GM19025 (cell line): Measurements from ENCODE around the gene MAB21L4.

Source experiments
- ATAC-seq: cut with Tn5 transposase; IDR thresholded peaks from one replicate; pipeline ENCODE4 v1.9.1; 2021; ENCODE audit warnings: mild to moderate bottlenecking, low read depth, moderate library complexity; ENCODE audit not compliant: unreplicated experiment

The MAB21L4 gene

GRCh38 chr2:240913810-240914644, 18.1 kb upstream of the MAB21L4 start:
- ATAC-seq: no peak

- ATAC-seq: no peak
Observed at GRCh38 chr2:240912878-240913809, 17.2 kb upstream of the MAB21L4 start.

DNA sequence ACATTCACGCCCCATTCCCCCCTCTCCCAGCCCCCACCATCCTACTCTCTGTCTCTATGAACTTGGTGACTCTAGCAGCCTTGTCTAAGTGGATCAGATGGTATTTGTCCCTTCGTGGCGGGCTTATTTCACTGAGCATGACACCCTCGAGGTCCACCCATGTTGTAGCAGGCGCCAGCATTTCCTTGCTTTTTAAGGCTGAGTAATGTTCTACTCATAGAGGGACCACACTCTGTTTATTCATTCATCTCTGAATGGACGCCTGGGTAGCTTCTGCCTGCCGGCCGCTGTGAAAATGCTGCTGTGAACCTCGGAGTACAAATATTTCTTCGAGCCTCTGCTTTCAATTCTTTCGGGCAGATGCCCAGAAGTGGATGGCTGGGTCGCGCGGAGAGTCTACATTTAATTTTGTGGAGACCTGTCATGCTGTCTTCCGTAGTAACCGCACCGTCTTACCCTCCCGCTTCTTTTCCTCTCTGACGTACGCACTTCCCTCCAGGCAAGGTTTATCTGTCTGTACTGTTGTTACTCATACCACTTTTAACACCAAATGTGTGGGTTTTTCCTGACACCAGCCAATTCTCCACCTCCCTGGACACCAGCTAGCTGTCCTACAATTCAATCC, 15.8 kb upstream of the MAB21L4 start:
- no peak for ATAC-seq

- ATAC-seq: no peak
Observed at GRCh38 chr2:240909216-240909974, 13.4 kb upstream of the MAB21L4 start.

DNA sequence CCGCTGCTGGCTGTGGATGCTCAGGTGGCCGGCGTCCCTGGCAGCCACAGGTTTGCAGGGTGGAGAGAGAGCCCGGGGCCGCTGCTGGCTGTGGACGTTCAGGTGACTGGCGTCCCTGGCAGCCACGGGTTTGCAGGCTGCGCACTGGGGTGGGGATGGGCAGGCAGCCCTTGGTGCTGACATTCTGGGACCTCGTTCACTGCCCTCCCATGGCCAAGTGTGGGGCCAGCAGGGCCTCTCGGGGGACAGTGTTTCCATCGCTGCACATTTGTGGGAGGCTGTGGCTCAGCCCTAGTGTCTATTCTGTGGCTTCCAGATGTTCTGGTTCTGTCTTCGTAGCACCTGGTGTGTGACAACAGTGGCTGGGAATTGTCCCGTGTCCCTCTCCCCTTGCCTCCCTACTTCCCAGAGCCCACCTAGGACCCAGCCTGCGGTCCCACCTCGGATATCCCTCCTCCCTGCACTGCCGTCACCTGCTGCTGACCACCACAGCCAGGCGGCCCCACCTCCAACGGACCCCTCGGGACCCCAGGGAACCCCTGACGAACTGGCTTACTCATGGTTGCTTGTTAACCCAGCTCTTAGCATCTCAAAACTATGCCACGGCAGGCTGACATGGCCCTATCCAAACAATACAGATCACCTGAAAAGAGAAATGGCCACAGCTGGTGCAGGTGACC, 11.1 kb upstream of the MAB21L4 start:
- ATAC-seq: no peak

DNA sequence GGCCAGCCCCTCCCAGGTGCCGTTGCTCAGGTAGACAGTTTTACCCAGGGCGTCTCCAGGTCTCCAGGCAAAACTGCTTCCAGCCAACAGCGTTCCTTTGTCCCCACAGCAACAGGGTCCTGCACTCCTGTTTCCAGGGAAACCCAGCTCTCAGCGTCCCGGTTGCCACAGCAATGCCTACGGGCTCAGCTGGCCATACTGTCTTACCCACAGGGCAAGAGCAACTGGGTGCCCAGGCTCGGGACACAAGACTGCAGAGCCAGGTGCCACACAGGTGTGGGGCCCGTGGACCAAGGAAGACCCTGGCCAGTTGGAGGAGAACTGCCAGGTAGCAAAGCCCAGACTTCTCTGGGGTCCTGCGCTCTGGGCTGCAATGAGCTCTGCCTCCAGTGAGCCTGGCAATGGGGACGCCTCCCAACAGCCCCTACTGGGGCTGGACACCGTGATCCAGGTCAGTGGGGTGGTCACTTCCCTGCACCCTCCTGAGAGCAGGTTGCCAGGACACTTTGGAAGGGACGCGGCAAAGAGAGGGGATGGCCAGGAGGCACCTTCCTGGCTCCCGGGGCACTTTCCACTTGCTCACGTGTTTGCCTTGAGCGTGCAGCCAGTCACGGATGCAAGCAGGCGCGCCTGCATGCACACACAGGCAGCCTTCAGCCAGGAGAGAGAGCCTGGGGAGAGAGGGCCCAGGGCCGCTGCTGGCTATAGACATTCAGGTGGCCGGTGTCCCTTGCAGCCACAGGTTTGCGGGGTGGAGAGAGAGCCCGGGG, 10.4 kb upstream of the MAB21L4 start, which contains the start of gene CROCC2:
Gene CROCC2, plus strand, starts transcription at position 196 of the 770 bp plus-strand sequence. Its CDS starts 178 bp downstream, at position 374.
- ATAC-seq: no peak

GRCh38 chr2:240905176-240905781, 9.3 kb upstream of the MAB21L4 start:
- no peak for ATAC-seq

DNA sequence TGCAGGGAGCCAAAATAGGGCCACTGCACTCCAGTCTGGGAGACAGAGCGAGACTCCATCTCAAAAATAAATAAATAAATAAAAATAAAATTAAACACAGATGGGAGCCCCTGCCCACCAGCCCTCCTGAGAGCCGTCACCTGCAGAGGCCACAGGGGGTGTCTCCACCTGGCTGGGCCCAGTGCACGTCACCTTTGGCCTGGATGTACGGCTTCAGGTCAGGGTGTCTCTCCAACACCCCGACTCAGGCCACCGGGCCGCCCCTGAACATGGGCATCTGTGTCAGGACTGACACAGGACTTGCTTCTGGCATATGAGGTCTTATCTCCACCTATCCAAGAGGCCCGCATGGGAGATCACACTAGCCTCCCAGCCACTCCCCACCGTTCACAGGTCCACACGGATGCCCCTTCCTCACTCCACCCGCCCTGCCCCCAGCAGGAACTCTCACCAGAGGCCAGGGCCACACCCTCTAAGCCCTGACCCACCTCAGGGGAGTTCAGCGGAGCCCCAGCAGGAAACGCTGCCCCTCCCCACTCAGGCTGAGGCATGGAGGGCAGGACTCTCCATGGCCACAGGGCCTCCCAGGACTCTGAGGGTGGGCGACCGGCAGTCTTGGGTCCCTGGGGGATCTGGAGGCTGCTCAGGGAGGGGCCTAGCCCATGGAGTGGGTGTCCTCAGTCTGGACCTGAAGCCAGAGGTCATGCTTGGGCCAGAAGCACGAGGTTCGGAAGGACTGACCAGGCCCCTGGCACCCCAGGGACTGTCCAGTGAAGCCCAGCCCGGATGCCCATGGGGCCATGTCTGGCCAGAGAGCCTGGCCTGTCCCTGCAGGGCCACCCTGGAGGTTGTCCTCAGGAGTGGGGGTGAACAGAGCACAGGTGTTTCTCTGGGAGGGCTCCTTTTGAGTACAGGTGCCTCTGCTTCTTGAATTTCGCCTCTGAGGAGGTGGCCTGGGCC, 8.5 kb upstream of the MAB21L4 start:
- ATAC-seq: no peak

- ATAC-seq: no peak
Observed at GRCh38 chr2:240903191-240904060, 7.5 kb upstream of the MAB21L4 start.

DNA sequence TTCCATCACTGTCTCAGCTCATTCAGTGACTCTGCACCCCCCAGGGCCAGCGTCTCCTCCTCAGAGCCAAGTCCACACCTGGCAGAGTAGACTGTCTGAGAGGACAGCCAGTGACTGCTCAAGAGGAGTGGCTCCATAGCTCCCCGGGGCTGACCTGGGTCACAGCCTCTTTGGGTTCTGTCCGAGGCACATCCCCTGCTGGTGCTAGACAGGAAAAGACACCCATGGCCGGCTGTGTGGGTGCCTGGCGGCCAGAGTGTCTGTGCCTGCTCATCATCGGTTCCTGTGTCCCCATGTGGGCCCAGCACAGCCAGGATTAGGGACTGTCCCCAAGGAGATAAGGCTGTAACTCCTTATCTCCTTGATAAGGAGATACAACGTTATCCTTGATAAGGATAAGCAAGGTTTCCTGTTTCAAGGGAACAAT, 6.7 kb upstream of the MAB21L4 start:
- no peak for ATAC-seq

- no peak for ATAC-seq
Observed at GRCh38 chr2:240901986-240902614, 6.1 kb upstream of the MAB21L4 start.

DNA sequence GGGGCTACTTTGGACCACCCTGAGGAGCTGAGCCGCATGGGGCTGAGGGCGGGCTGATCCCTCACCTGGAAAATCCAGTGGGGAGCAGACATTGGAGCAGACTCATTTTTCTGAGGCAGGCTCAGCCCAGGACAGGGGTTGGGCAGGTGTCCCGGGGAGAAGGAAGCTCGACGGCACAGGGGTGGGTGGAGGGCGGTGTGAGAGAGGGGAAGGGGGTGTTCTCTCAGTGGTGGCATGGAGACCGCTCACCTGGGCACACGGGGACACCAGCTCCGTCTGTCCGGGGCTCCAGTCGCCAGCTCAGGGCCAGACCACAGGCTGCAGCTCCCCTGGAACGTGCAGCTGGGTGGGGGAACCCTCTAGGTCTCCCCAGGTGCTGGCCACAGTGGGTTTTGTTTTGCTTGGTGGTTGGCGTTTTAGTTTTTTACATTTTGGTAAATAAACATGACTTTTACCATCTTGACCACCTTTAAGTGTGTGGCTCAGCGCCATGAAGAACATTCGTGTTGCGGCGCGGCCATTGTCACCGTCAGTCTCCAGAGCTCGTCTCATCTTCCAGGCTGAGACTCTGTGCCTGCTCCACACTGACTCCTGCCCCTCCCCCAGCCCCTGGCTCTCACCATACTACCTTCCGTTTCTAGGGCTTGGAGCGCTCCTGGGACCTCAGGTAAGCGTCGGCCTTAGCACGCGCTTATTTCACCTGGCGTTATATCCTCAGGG, 4.3 kb upstream of the MAB21L4 start:
- no peak for ATAC-seq

DNA sequence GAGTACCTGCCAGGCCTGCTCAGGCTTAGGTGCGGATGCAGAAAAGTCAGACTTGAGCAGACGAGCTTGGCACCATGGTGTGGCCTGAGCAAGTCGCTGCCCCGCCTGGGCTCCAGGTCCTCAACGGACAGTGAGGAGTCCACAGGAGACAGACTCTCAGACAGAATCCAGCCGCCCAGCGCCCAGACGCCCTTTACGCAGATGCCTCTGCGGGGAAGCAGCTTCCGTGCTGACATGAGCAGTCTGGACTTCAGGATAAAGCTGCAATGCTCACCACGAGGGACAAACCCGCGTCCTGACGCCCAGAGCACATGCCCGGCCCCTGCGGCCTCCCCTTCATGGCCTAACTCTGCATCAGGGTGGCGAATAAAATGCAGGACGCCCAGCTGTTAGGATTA, 3.5 kb upstream of the MAB21L4 start:
- ATAC-seq: no peak

- ATAC-seq: no peak
Observed at GRCh38 chr2:240898731-240899467, 2.9 kb upstream of the MAB21L4 start.
